ENCODE results near the gene LPP. TPM values are rescaled to one million over a fixed set of nuclear protein-coding genes. Genes with fewer than 3 reads are reported as not detected.

The LPP gene
- total RNA-seq, 6 experiments from 2014 or later, result 84.1 to 121 (median 102) TPM

DNA sequence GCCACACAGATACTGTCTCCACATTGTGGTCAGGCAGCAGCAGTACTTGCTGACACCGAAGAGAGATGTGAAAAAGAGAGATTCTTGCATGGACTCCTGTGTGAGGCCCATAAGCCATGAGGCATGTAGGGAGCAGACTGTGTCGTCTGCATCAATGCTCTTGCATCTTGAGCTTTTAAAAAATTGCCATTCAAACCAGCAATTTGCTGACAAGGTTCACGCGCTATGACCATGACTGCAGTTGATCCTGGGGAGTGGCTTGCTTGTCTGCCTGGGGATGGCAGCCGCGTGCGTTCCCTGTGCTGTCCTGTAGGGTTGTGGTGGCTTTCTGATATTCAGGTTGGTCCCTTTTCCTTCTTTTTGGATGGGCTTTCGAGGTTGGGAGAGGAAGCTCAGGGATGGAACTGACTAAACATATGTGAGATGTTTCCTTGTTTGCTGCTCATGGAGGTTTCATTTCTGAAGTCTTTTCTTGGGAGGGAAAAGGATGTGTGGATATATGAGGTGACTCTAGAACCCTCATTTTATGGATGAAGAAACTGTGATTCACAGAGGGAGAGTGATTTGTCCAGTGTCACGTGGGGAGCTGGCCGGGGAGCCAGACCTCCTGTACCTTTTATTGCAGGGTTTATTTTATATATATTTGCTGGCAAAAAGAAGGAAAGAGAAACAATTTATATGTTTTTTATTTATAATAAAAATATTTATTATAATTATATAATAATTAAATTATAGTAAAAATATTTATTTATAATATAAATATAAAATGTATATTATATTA is 48.6 kb downstream of the LPP start:
- H3K27me3 Mint-ChIP-seq (ENCODE audit: insufficient read depth), result no peaks in the 10 kb centered on the region
- no peak for DNase-seq

DNA sequence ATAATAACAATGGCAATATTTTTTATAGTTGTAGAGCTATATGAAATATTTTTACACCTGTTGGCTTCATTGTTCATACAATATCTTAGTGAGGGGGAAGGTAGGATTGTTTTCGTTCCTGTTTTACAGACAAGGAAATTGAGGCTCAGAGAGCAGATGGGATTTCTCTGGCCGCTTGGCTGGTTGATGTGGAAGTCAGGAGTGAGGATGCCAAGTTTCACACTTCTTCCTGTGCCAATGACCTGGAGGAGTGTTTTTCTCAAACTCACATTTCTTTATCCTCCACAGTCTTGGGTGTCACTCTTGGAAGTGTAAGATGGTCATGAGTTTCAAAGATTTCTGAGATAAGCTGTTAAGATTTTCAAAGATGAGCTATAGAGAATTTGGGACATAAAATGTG is 50.6 kb downstream of the LPP start:
- Mint-ChIP-seq H3K9me3 (no peaks in the 10 kb centered on the region), H3K27ac (no peak overlapping the region), H3K36me3 (ENCODE audit: low read depth) (peaks cover 18% of the 10 kb centered on the region), H3K27me3 (ENCODE audit: insufficient read depth) (no peaks in the 10 kb centered on the region), H3K4me1 (ENCODE audit: low read depth) (peaks cover 59% of the 10 kb centered on the region), H3K4me3 (no peak overlapping the region)
- no peak for DNase-seq
- TF ChIP-seq, protein P1, sequence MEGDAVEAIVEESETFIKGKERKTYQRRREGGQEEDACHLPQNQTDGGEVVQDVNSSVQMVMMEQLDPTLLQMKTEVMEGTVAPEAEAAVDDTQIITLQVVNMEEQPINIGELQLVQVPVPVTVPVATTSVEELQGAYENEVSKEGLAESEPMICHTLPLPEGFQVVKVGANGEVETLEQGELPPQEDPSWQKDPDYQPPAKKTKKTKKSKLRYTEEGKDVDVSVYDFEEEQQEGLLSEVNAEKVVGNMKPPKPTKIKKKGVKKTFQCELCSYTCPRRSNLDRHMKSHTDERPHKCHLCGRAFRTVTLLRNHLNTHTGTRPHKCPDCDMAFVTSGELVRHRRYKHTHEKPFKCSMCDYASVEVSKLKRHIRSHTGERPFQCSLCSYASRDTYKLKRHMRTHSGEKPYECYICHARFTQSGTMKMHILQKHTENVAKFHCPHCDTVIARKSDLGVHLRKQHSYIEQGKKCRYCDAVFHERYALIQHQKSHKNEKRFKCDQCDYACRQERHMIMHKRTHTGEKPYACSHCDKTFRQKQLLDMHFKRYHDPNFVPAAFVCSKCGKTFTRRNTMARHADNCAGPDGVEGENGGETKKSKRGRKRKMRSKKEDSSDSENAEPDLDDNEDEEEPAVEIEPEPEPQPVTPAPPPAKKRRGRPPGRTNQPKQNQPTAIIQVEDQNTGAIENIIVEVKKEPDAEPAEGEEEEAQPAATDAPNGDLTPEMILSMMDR (IDR thresholded peaks at IDR 0.05), result no peak

More for the DNA sequence above, 48.6 kb downstream of the LPP start:
- H3K4me1 Mint-ChIP-seq (ENCODE audit: low read depth), result peaks cover 50% of the 10 kb centered on the region
- peaks cover 22% of the 10 kb centered on the region for H3K36me3 Mint-ChIP-seq (ENCODE audit: low read depth)
- TF ChIP-seq, protein P1 (IDR thresholded peaks at IDR 0.05), result peak; percentile 25; the same call in 1 of the 2 replicates
- no peaks in the 10 kb centered on the region for H3K9me3 Mint-ChIP-seq
- no peak overlapping the region for H3K4me3 Mint-ChIP-seq
- peak overlapping the region; percentile 0; the same call in 1 of the 2 replicates for H3K27ac Mint-ChIP-seq

DNA sequence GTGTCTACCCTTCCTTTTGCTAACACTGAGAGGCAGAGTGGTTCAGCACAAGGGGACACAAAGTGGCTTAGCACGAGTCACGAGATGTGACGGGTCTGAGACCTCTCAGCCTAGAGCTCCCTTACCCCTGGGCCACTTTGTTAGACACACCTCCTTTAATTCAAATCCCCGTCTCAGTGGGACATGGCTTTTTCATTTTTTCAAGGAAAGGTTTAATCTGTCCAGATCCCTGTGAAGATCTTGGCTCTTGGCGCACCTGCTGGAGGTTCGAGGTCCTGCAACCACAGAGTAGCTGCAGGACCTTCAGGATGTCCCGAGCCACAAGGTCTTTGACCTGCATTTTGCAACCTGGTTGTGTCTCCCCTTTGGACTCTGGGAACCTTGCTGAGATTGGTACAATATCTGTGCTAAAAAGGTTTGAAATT is 52.0 kb downstream of the LPP start:
- Mint-ChIP-seq H3K4me1 (ENCODE audit: low read depth) (peaks cover 73% of the 10 kb centered on the region), H3K36me3 (ENCODE audit: low read depth) (peaks cover 28% of the 10 kb centered on the region), H3K27me3 (ENCODE audit: insufficient read depth) (no peaks in the 10 kb centered on the region), H3K9me3 (no peaks in the 10 kb centered on the region), H3K4me3 (no peak overlapping the region), H3K27ac (no peak overlapping the region)
- DNase-seq, result no peak
- TF ChIP-seq, protein P1 (IDR thresholded peaks at IDR 0.05), result peak; percentile 60

DNA sequence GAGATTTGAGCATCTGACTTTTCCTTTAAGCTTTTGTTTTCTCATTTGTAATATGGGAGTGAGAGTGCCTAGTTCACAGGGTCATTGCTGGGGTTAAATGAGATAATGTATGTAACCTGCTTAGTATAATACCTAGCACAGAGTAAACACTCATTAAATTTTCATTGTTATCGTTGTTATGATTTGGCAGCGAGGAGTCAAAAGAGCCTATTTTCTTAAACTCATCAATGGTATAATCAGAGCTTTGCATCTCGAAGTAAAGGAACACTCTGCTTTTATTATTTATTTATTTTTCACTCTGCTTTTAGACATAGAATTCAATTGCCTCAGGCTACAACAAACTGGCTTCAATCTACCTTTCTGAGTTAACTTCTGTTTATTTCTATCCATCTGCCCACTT is 52.8 kb downstream of the LPP start:
- TF ChIP-seq, protein P1 (IDR thresholded peaks at IDR 0.05), result no peak
- Mint-ChIP-seq H3K4me3 (no peak overlapping the region), H3K4me1 (ENCODE audit: low read depth) (peaks cover 78% of the 10 kb centered on the region), H3K27me3 (ENCODE audit: insufficient read depth) (no peaks in the 10 kb centered on the region), H3K27ac (0 out of 2 replicates have a peak overlapping the region, but pooled peaks have one; percentile 2), H3K9me3 (no peaks in the 10 kb centered on the region), H3K36me3 (ENCODE audit: low read depth) (peaks cover 30% of the 10 kb centered on the region)
- DNase-seq, result no peak

DNA sequence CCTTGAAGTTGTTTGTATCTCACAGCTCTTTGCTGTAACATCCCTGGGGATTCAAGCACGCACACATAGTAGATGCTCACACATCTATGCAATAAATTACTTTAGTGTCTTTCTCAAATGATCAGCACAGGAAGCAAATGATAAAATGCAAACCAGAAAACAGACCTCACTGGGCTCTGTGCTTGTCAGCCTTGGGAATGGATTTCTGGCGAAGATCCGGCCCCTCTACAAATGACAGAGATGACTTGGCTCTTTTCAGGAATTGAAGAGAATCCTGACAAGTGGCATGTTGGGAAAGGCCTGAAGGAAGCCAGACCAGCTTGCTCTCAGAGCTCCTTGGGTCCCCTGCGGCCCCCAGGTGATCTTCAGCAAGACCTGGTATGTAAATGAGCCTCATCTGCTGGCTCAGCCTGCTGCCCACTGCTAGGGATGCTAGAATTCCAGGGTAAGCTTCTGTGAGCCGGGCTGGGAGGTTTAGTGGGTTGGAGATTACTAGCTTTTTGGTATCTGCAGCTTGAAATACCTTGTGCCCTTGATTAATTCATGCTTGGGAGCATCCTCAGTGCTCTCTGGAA is 54.1 kb downstream of the LPP start:
- H3K4me1 Mint-ChIP-seq (ENCODE audit: low read depth), result peaks cover 80% of the 10 kb centered on the region
- TF ChIP-seq, protein P1 (IDR thresholded peaks at IDR 0.05), result no peak
- H3K27ac Mint-ChIP-seq, result peak overlapping the region; percentile 82
- H3K36me3 Mint-ChIP-seq (ENCODE audit: low read depth), result peaks cover 38% of the 10 kb centered on the region
- no peak for DNase-seq
- no peak overlapping the region for H3K4me3 Mint-ChIP-seq
- no peaks in the 10 kb centered on the region for H3K9me3 Mint-ChIP-seq
- no peaks in the 10 kb centered on the region for H3K27me3 Mint-ChIP-seq (ENCODE audit: insufficient read depth)

All from HFFc6 (cell line).